Measurements from ENCODE around the gene LTBP2. TPM values are rescaled to one million over a fixed set of nuclear protein-coding genes. Genes with fewer than 3 reads are reported as not detected.

LTBP2 gene
- total RNA-seq, 1 donor from 2014 or later, result 0.07 TPM

DNA sequence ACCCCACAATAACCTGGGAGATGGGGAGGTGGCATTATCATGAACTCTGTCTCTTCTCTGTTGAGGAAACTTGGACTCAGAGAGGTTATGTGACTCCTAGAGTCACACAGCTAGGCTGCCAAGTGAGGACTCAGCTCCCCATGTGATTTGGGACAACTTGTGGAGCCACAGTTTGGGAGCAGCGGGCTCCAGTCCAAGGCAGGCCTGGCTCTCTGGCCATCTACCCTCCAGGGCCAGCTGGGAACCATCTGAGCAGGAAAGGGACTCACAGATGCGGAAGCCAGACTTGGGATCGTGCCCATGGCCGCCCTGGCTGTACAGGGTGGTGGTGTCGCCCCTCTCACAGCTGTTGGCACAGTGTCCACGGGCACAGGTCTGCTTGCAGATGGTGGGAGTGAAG, 59.4 kb downstream of the LTBP2 start:
- no peak overlapping the region for H3K27ac Mint-ChIP-seq
- DNase-seq (ENCODE audit: low spot score), result no peak
- no peaks in the 10 kb centered on the region for H3K4me1 Mint-ChIP-seq (ENCODE audit: low read depth)
- intact Hi-C loops (cut with micrococcal nuclease), result no loop called here
- no peak overlapping the region for H3K4me3 Mint-ChIP-seq (ENCODE audit: low read depth)
- no peaks in the 10 kb centered on the region for H3K9me3 Mint-ChIP-seq
- H3K36me3 Mint-ChIP-seq (ENCODE audit: low read depth), result no peaks in the 10 kb centered on the region
- H3K27me3 Mint-ChIP-seq (ENCODE audit: low read depth), result peaks cover 5% of the 10 kb centered on the region

DNA sequence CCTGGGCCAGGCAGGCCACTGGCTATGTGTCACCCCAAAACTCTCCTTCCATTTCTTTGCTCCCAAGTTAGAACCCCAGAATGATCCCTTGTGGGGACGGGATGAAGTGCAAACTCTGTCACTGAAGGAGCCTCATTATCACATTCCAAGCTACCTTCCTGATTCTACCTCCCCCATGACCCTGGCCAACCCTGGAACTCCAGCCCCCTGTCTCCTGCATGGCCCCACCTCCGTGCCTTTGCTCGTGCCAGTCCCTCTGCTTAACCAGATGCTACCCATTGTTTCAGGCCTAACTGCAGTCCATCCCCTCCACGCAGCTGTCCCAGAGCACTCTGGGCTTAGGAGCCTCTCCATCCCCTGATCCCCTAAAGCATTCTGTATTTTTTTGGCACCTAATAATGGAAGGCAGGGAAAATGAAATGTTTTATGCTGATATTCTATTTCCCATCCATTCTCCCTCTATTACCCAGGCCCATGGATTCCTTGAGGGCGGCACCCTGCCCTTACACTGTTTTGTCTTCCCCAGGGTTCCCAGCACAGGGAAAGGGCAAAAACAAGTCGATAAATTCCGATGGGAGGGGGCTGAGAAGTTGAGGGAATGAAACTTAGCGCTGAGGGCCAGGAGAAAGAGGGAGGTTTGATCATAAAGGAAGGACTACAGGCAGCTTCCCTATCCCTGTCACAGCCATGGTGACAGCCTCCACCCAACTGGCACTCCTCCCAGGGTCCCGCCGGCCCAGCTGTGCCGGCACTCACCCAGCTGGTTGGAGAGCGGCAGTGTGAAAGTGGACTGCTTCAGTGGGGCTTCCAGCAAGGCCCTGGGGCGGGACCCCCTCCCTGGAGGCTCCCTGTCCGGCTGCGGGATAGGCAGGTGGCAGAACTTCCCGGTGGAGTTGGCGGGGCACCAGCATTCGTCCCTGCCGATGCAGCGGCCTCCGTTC, 60.3 kb downstream of the LTBP2 start:
- H3K36me3 Mint-ChIP-seq (ENCODE audit: low read depth), result no peaks in the 10 kb centered on the region
- H3K27ac Mint-ChIP-seq, result no peak overlapping the region
- H3K27me3 Mint-ChIP-seq (ENCODE audit: low read depth), result peaks cover 5% of the 10 kb centered on the region
- H3K9me3 Mint-ChIP-seq, result no peaks in the 10 kb centered on the region
- no peaks in the 10 kb centered on the region for H3K4me1 Mint-ChIP-seq (ENCODE audit: low read depth)
- DNase-seq (ENCODE audit: low spot score), result no peak
- intact Hi-C loops (cut with micrococcal nuclease), result no loop called here
- H3K4me3 Mint-ChIP-seq (ENCODE audit: low read depth), result no peak overlapping the region

DNA sequence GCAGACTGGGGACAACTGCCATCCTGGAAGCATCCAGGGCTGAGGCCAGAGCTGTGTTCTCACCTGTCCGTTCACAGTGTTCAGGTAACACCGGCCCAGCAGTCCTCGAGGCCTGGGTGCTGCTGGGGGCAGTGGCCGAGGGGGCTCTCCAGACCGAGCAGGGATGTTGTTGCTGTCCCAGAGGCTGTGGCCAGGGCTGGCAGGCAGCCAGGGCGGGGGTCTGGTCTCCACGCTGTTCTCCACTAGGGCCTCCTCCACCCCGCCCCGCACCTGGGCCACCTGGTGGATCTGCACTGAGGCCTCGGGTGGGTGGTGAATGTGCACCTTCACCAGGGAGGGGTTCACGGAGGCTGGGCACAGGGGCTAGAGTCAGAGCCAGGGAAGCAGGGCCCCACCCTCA, 61.0 kb downstream of the LTBP2 start:
- H3K27me3 Mint-ChIP-seq (ENCODE audit: low read depth), result peaks cover 5% of the 10 kb centered on the region
- H3K4me1 Mint-ChIP-seq (ENCODE audit: low read depth), result no peaks in the 10 kb centered on the region
- no peak overlapping the region for H3K4me3 Mint-ChIP-seq (ENCODE audit: low read depth)

DNA sequence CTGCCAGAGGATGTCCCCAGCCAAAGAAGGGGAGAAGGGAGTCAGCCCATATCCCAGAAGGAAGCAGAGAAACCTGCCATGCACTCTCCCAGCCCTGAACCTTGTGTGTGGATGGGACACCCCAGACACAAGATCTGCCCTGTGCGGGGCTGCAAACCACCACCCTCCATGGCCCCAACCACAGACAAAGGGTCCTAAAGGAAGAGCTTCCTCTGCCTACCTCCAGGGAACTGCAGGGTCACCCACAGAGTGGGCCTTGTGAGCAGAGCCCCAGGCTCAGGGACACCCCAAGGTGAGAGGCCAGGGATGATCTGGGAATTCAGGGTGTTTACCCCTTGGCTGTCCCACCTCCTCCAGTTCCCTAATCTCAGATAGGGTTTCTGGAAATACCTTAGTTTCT, 62.0 kb downstream of the LTBP2 start:
- Mint-ChIP-seq H3K27me3 (ENCODE audit: low read depth) (peaks cover 5% of the 10 kb centered on the region), H3K9me3 (no peaks in the 10 kb centered on the region), H3K4me1 (ENCODE audit: low read depth) (no peaks in the 10 kb centered on the region), H3K4me3 (ENCODE audit: low read depth) (no peak overlapping the region), H3K27ac (no peak overlapping the region), H3K36me3 (ENCODE audit: low read depth) (no peaks in the 10 kb centered on the region)
- intact Hi-C loops (cut with micrococcal nuclease), result no loop called here
- DNase-seq (ENCODE audit: low spot score), result no peak

More for the DNA sequence above, 61.0 kb downstream of the LTBP2 start:
- Mint-ChIP-seq H3K36me3 (ENCODE audit: low read depth) (no peaks in the 10 kb centered on the region), H3K27ac (no peak overlapping the region), H3K9me3 (no peaks in the 10 kb centered on the region)
- DNase-seq (ENCODE audit: low spot score), result no peak
- intact Hi-C loops (cut with micrococcal nuclease), result no loop called here

DNA sequence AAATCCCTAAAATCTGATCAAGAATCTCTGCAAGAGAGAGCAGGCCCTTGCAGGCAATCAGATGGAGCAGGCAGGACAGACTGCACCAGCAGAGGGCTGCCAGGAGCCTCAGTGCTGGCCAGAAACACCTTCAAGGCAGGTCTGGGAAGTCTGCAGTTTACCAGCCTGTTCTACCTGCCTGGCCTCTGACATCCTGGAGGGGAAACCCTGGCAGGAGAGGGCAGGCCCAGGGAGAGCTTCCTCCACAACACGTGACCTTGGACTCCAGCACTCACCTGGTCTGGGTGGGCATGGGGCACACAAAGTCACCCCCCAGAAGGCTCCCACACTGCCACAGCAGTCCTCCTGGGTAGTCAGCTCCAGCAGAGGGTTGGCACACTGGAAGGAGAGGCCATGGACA, 62.4 kb downstream of the LTBP2 start:
- Mint-ChIP-seq H3K4me1 (ENCODE audit: low read depth) (no peaks in the 10 kb centered on the region), H3K27me3 (ENCODE audit: low read depth) (peaks cover 5% of the 10 kb centered on the region), H3K36me3 (ENCODE audit: low read depth) (no peaks in the 10 kb centered on the region), H3K4me3 (ENCODE audit: low read depth) (no peak overlapping the region), H3K27ac (no peak overlapping the region), H3K9me3 (no peaks in the 10 kb centered on the region)
- DNase-seq (ENCODE audit: low spot score), result no peak
- intact Hi-C loops (cut with micrococcal nuclease), result no loop called here

DNA sequence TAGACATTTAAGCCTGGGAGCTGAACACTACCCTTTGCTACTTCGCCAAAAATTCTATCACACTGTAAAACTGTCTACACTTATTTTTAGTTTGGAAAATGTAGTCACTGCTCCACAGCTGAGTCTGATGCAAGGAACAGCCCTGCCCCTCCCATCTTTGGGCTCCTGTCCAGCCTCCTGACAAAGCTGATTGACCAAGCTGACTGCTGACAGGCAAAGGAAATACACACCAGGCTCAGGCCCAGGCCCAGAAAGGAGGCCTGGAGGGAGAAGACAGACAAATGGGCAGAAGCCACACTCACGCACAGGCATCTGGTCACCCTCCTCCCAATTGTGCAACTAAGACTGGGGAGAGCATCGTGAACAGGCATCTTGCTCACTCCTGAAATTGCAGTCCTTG, 63.2 kb downstream of the LTBP2 start:
- DNase-seq (ENCODE audit: low spot score), result no peak
- Mint-ChIP-seq H3K4me3 (ENCODE audit: low read depth) (no peak overlapping the region), H3K36me3 (ENCODE audit: low read depth) (no peaks in the 10 kb centered on the region), H3K27ac (no peak overlapping the region), H3K27me3 (ENCODE audit: low read depth) (peaks cover 5% of the 10 kb centered on the region), H3K4me1 (ENCODE audit: low read depth) (no peaks in the 10 kb centered on the region), H3K9me3 (no peaks in the 10 kb centered on the region)
- intact Hi-C loops (cut with micrococcal nuclease), result no loop called here

DNA sequence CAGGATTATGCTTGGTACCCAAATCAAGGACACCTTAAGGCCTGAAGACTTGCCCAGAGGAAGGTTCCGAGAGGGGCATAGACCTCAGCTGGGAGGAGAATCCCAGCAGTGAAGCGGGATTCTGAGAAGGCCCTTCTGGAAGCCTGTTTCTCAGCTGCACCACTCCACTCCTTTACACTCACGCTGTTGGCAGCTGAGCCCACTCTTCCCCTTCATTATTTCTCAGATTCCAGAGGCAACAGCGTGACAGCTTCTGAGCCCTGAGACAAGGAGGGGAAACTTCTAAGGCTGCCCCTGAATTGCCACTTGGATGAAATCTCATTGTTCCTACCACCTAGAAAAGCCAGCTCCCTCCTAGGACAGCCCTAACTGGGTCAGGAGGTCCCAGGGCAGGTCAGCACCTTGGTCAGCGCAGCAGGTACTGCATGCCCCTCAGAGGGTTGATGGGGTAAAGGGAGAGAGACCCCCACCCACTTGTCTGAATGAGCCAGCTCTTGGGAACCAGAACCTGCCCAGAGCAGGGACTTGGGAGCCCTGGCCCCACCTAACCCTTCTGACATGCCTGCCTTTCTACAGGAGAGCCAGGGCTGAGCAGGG, 64.6 kb downstream of the LTBP2 start:
- H3K4me3 Mint-ChIP-seq (ENCODE audit: low read depth), result no peak overlapping the region

DNA sequence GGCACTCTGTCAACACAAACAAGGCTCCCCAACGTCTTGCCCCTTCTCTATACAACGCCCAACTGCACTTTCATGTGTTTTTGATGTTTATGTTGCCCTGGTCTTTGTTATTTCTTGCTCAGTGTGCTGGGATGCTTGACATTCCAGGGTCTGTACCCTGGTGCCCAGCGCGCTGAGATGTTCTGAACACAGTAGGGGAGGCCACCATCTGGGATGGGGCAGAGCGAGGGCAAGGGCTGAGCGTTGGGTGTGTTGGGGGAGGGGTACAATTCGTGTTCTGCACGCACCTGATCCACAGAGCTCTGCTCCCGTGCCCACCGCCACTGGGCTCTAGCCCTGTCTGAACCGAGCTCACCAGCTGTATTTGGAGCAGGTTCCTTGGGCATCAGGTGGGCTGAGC, 65.6 kb downstream of the LTBP2 start:
- H3K4me3 Mint-ChIP-seq (ENCODE audit: low read depth), result no peak overlapping the region
- H3K4me1 Mint-ChIP-seq (ENCODE audit: low read depth), result no peaks in the 10 kb centered on the region
- DNase-seq (ENCODE audit: low spot score), result no peak
- H3K27ac Mint-ChIP-seq, result no peak overlapping the region
- H3K9me3 Mint-ChIP-seq, result no peaks in the 10 kb centered on the region
- H3K27me3 Mint-ChIP-seq (ENCODE audit: low read depth), result no peaks in the 10 kb centered on the region
- intact Hi-C loops (cut with micrococcal nuclease), result no loop called here
- H3K36me3 Mint-ChIP-seq (ENCODE audit: low read depth), result no peaks in the 10 kb centered on the region

More for the DNA sequence above, 64.6 kb downstream of the LTBP2 start:
- Mint-ChIP-seq H3K36me3 (ENCODE audit: low read depth) (no peaks in the 10 kb centered on the region), H3K4me1 (ENCODE audit: low read depth) (no peaks in the 10 kb centered on the region), H3K9me3 (no peaks in the 10 kb centered on the region), H3K27me3 (ENCODE audit: low read depth) (no peaks in the 10 kb centered on the region), H3K27ac (no peak overlapping the region)
- DNase-seq (ENCODE audit: low spot score), result no peak
- intact Hi-C loops (cut with micrococcal nuclease), result no loop called here

DNA sequence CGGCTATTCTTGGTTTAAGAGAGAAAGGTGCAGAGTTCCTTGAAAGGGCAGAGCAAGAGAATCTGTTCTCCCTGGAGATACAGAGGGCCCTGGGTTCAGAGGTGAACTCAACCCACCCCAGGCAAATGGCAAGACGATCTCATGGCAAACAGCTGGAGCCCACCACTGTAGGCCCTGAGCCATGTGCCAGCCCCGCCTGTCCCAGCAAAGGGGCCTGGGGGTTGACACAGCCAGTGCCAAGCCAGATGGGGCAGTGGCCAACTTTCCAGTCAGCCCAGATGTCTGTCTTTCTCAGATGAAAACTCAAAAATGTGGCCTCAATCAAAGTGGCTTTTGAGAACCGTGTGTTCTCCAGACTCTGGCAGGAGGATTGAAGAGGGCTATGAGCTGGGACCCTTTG, 66.7 kb downstream of the LTBP2 start:
- no peak for DNase-seq (ENCODE audit: low spot score)
- no peaks in the 10 kb centered on the region for H3K36me3 Mint-ChIP-seq (ENCODE audit: low read depth)
- no peaks in the 10 kb centered on the region for H3K27me3 Mint-ChIP-seq (ENCODE audit: low read depth)
- H3K27ac Mint-ChIP-seq, result no peak overlapping the region
- no peak overlapping the region for H3K4me3 Mint-ChIP-seq (ENCODE audit: low read depth)
- no peaks in the 10 kb centered on the region for H3K4me1 Mint-ChIP-seq (ENCODE audit: low read depth)
- intact Hi-C loops (cut with micrococcal nuclease), result no loop called here
- H3K9me3 Mint-ChIP-seq, result no peaks in the 10 kb centered on the region

DNA sequence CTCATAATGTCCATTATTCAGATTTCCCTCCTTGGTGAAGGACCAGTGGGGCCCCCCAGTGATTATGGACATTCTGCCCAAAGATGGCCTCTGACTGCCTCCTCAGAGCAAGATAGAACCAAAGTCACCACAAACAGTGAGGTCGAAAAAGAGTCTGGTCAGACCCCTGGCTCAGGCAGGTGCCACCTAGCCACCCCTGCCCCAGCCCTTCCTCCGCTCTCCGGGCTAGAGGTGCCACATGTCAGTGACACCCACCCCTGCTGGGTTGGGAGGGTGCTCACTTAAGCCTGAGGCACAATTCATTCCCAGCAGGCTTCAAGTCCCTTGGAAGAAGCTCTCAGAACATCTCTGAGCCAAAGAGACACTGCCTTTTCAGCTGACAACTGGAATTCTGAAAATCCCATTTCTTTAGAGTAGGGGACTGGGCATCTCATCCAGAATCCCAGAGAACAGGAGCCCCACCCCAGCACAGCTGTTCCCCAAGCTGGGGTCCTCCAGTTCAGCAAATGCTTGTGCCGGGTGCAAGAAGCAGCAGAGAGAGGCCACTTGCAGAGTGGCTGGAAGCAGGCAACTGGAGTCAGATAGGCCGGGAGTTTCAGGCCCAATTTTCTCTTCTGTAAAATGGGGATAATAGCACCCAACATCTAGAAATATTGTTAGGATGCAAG, 68.1 kb downstream of the LTBP2 start:
- no peak for DNase-seq (ENCODE audit: low spot score)
- Mint-ChIP-seq H3K27ac (no peak overlapping the region), H3K36me3 (ENCODE audit: low read depth) (no peaks in the 10 kb centered on the region), H3K4me1 (ENCODE audit: low read depth) (no peaks in the 10 kb centered on the region), H3K27me3 (ENCODE audit: low read depth) (no peaks in the 10 kb centered on the region), H3K9me3 (no peaks in the 10 kb centered on the region), H3K4me3 (ENCODE audit: low read depth) (no peak overlapping the region)
- intact Hi-C loops (cut with micrococcal nuclease), result no loop called here

DNA sequence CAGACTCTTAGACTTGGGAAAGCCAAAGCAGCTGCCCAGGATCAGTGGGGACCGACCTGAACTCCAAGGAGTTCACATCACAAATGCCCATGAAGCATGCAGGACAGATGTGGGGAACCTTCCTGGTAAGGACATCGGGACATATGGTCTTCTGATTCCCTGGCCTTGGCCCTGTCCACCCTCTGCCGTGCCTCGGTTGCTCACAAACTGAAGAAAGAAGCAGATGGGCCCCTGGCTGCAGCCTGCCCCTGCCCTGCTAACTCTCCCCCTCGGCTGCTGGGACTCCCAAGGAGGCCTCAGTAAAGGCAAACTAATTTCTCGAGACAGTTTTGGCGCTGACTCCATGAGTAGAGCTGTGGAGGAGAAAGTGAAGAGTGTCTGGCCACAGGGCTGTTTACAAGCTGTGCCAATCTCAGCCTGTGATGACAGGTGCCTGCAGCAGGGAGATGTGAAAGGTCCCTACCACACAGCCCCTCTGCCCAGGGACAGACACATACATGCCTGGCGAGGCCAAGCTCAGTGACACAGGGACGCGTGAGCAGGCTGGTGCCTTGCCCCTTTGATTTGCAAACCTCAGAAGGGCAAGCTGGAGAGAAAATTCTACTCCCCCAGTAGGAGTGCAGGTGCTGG, 69.9 kb downstream of the LTBP2 start:
- DNase-seq (ENCODE audit: low spot score), result no peak
- H3K27me3 Mint-ChIP-seq (ENCODE audit: low read depth), result no peaks in the 10 kb centered on the region
- intact Hi-C loops (cut with micrococcal nuclease), result no loop called here
- no peaks in the 10 kb centered on the region for H3K4me1 Mint-ChIP-seq (ENCODE audit: low read depth)
- no peak overlapping the region for H3K27ac Mint-ChIP-seq
- H3K4me3 Mint-ChIP-seq (ENCODE audit: low read depth), result no peak overlapping the region
- no peaks in the 10 kb centered on the region for H3K9me3 Mint-ChIP-seq
- no peaks in the 10 kb centered on the region for H3K36me3 Mint-ChIP-seq (ENCODE audit: low read depth)

DNA sequence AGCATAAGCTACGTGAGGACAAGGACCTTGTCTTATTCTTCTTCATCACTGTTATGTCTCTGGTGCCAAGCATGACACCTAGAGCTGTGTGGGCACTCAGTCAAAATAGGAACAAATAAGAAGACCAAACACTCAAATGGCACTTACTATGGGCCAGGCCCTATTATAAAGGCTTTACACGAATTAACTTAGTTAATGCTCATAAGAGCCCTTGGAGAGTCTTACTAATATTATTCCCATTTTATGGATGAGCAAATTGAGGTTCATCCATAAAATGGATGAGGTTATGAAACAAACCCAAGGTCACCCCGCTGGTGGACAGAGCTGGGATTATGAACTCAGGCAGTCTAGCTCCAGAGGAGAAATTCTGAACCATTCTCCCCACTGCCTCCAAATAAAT, 70.8 kb downstream of the LTBP2 start:
- no peaks in the 10 kb centered on the region for H3K36me3 Mint-ChIP-seq (ENCODE audit: low read depth)
- no peak overlapping the region for H3K4me3 Mint-ChIP-seq (ENCODE audit: low read depth)
- no peaks in the 10 kb centered on the region for H3K9me3 Mint-ChIP-seq
- no peak for DNase-seq (ENCODE audit: low spot score)
- no peaks in the 10 kb centered on the region for H3K27me3 Mint-ChIP-seq (ENCODE audit: low read depth)
- intact Hi-C loops (cut with micrococcal nuclease), result no loop called here
- no peaks in the 10 kb centered on the region for H3K4me1 Mint-ChIP-seq (ENCODE audit: low read depth)
- H3K27ac Mint-ChIP-seq, result no peak overlapping the region

DNA sequence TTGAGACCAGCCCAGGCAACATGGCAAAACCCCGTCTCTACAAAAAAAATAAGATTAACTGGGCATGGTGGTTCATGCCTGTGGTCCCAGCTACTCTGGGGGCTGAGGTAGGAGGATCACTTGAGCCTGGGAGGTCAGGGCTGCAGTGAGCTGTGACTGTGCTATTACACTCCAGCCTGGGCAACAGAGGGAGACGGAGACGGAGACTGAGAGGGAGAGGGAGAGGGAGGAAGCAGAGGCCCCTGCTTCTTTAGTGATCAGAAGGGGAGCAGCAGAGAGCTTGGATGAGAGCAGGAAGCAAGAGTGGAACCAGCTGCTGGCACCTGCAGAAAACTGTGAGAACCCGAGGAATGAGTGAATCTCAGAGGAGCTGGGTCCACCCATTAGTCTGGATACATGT, 72.5 kb downstream of the LTBP2 start:
- Mint-ChIP-seq H3K36me3 (ENCODE audit: low read depth) (no peaks in the 10 kb centered on the region), H3K4me1 (ENCODE audit: low read depth) (no peaks in the 10 kb centered on the region), H3K27ac (no peak overlapping the region), H3K27me3 (ENCODE audit: low read depth) (no peaks in the 10 kb centered on the region), H3K4me3 (ENCODE audit: low read depth) (no peak overlapping the region), H3K9me3 (no peaks in the 10 kb centered on the region)
- DNase-seq (ENCODE audit: low spot score), result no peak
- intact Hi-C loops (cut with micrococcal nuclease), result no loop called here
